ENCODE data around the gene PRKCE.

DNA sequence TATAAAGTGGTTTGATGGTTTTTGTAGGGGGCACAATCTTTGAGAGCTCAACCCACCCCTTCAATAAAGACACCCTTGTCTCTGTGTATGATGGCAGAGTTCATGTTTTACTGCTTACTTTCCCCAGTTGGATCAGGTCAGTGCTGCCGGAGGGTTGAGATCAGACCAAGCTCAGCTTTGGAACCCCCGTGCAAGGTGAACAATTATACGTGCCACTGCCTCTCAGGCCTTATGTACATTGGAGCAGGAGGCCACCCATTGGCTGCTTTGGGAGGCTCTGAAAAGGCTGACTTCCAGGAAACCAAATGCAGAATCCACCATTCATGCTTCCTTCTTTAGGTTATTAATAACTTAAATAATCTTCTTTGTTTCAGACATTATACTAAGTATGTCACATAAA lies 542.4 kb downstream of the PRKCE start:
- TF ChIP-seq, protein P1, sequence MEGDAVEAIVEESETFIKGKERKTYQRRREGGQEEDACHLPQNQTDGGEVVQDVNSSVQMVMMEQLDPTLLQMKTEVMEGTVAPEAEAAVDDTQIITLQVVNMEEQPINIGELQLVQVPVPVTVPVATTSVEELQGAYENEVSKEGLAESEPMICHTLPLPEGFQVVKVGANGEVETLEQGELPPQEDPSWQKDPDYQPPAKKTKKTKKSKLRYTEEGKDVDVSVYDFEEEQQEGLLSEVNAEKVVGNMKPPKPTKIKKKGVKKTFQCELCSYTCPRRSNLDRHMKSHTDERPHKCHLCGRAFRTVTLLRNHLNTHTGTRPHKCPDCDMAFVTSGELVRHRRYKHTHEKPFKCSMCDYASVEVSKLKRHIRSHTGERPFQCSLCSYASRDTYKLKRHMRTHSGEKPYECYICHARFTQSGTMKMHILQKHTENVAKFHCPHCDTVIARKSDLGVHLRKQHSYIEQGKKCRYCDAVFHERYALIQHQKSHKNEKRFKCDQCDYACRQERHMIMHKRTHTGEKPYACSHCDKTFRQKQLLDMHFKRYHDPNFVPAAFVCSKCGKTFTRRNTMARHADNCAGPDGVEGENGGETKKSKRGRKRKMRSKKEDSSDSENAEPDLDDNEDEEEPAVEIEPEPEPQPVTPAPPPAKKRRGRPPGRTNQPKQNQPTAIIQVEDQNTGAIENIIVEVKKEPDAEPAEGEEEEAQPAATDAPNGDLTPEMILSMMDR (IDR thresholded peaks at IDR 0.05) = no peak
- TF ChIP-seq POLR2A (IDR thresholded peaks at IDR 0.05) = no peak
